ENCODE results near the gene PWWP2B.

The PWWP2B gene

GRCh38 chr10:132394936-132395703 lies 1.9 kb upstream of the PWWP2B start:
- TF ChIP-seq TAF1 (IDR thresholded peaks at IDR 0.05; ENCODE audit: low read depth) (no peak), CEBPB (IDR thresholded peaks at IDR 0.05) (no peak), USF1 (IDR thresholded peaks at IDR 0.05) (no peak), YY1 (IDR thresholded peaks at IDR 0.05; ENCODE audit: low read depth) (no peak), EP300 (IDR thresholded peaks at IDR 0.05; ENCODE audit: borderline replicate concordance) (no peak), NFIC (IDR thresholded peaks at IDR 0.05) (no peak), EGR1 (IDR thresholded peaks at IDR 0.05) (no peak), REST (IDR thresholded peaks at IDR 0.05; ENCODE audit: low read depth) (no peak), TEAD4 (IDR thresholded peaks at IDR 0.05) (no peak), ZBTB7A (IDR thresholded peaks at IDR 0.05; ENCODE audit: low read depth) (no peak; the same call in 1 of the 2 replicates), CREB1 (IDR thresholded peaks at IDR 0.05; ENCODE audit: low read depth) (no peak)

- TF ChIP-seq RAD21 (IDR thresholded peaks at IDR 0.05; ENCODE audit: low read depth) (no peak), NFIC (IDR thresholded peaks at IDR 0.05) (no peak), EGR1 (IDR thresholded peaks at IDR 0.05) (no peak), TAF1 (IDR thresholded peaks at IDR 0.05; ENCODE audit: low read depth) (no peak), CREB1 (IDR thresholded peaks at IDR 0.05; ENCODE audit: low read depth) (no peak), FOXM1 (IDR thresholded peaks at IDR 0.05; ENCODE audit: borderline replicate concordance, low read depth) (no peak)
Measured at GRCh38 chr10:132395704-132396493, 1.1 kb upstream of the PWWP2B start.

- TF ChIP-seq ZBTB7A (IDR thresholded peaks at IDR 0.05; ENCODE audit: low read depth) (no peak; the same call in 1 of the 2 replicates), REST (IDR thresholded peaks at IDR 0.05; ENCODE audit: low read depth) (no peak), NFIC (IDR thresholded peaks at IDR 0.05) (no peak), RAD21 (IDR thresholded peaks at IDR 0.05; ENCODE audit: low read depth) (peak; percentile 44; the same call in 1 of the 2 replicates), MAX (IDR thresholded peaks at IDR 0.05) (peak; percentile 43; the same call in 1 of the 2 replicates)
Measured at GRCh38 chr10:132396494-132397035, 435 bp upstream of the PWWP2B start.

- TF ChIP-seq TEAD4 (IDR thresholded peaks at IDR 0.05) = no peak
- no peak for TF ChIP-seq REST (IDR thresholded peaks at IDR 0.05; ENCODE audit: low read depth)
- peak; percentile 49 for TF ChIP-seq TCF12 (IDR thresholded peaks at IDR 0.05; ENCODE audit: low read depth)
- peak; percentile 52; the same call in 1 of the 2 replicates for TF ChIP-seq EP300 (IDR thresholded peaks at IDR 0.05; ENCODE audit: borderline replicate concordance)
- peak; percentile 38; the same call in 1 of the 2 replicates for TF ChIP-seq NFIC (IDR thresholded peaks at IDR 0.05)
- TF ChIP-seq USF1 (IDR thresholded peaks at IDR 0.05) = peak; percentile 66
- 0 out of 2 replicates have a peak, but pooled peaks have one; percentile 8 for TF ChIP-seq EGR1 (IDR thresholded peaks at IDR 0.05)
- TF ChIP-seq ZBTB7A (IDR thresholded peaks at IDR 0.05; ENCODE audit: low read depth) = peak; percentile 70; the same call in 1 of the 2 replicates
- TF ChIP-seq MAX (IDR thresholded peaks at IDR 0.05) = peak; percentile 31
Measured at GRCh38 chr10:132397671-132398565, 918 bp downstream of the PWWP2B start.

All from Ishikawa (cell line).